Measurements from ENCODE around the gene HSPA12B. TPM values are rescaled to one million over a fixed set of nuclear protein-coding genes. Genes with fewer than 3 reads are reported as not detected.
A peak's percentile ranks its signal among the peaks of the same experiment; 100 is the strongest.

HSPA12B gene
- total and polyA plus RNA-seq, 3 donors from 2014 or later: 8.0 to 11.1 (median 10.7) TPM

DNA sequence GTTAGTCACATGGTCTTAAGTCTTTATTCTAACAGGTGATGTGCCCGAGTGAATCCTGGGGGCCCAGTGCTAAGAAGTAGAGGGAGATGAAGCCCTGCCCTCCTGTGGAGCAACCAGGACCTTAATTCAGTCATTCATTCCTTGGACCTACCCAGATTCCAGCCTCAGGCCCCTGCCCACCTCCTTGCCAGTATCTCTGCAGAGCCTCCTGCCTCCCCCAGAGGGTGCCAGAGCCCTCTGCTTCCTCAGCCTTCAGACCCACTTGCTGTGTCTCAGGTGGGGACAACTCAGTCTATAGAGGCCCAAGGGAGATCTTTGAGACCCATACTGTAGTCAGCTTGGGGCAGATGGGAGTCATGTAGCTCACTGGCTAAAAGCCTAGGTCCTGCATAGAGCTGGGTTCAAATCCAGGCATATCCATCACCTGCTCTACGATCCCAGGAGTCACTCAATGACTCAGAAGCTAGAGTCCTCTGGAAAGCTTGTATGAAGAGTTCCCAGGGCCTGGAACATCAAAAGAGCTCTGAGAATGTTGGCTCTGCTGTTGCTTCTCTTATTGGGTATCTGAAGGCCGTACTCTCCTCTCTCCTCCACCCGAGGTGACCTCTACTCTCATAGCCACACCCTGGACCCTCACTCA, 16.2 kb upstream of the HSPA12B start:
- Histone ChIP-seq H3K27me3 (no peaks in the 10 kb centered on the region), H3K4me1 (no peaks in the 10 kb centered on the region), H3K27ac (no peak overlapping the region), H3K36me3 (ENCODE audit: low read depth, missing control alignments) (no peaks in the 10 kb centered on the region), H3K9me3 (no peaks in the 10 kb centered on the region), H3K4me3 (no peak overlapping the region)
- WGBS, 2 donors: 74 to 87% methylated on average over 4 of the region's 4 CpGs
- no peak for TF ChIP-seq POLR2A (IDR thresholded peaks at IDR 0.05)
- TF ChIP-seq, protein P1, sequence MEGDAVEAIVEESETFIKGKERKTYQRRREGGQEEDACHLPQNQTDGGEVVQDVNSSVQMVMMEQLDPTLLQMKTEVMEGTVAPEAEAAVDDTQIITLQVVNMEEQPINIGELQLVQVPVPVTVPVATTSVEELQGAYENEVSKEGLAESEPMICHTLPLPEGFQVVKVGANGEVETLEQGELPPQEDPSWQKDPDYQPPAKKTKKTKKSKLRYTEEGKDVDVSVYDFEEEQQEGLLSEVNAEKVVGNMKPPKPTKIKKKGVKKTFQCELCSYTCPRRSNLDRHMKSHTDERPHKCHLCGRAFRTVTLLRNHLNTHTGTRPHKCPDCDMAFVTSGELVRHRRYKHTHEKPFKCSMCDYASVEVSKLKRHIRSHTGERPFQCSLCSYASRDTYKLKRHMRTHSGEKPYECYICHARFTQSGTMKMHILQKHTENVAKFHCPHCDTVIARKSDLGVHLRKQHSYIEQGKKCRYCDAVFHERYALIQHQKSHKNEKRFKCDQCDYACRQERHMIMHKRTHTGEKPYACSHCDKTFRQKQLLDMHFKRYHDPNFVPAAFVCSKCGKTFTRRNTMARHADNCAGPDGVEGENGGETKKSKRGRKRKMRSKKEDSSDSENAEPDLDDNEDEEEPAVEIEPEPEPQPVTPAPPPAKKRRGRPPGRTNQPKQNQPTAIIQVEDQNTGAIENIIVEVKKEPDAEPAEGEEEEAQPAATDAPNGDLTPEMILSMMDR (IDR thresholded peaks at IDR 0.05): peak in 1 of 3 experiments; percentile 60
- intact Hi-C loops (cut with DNase I; ENCODE audit: low total_unique reads): no loop called here
- DNase-seq: peak; percentile 50

DNA sequence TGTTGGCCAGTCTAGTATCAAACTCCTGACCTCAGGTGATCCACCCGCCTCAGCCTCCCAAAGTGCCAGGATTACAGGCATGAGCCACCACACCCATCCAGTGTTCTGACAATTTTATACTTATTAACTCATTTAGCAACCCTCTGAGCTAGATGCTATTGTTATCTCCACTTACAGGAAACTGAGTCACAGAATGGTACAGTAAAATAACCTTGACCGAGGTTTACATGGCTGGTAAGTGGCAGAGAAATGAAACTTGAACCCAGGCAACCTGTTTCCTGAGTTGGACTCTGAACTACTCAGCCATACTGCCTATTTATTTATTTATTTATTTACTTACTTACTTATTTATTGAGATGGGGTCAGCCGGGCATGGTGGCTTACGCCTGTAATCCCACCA, 13.4 kb upstream of the HSPA12B start:
- no peak for DNase-seq
- intact Hi-C loops (cut with DNase I; ENCODE audit: low total_unique reads): no loop called here
- no peaks in the 10 kb centered on the region for H3K4me1 ChIP-seq
- no peaks in the 10 kb centered on the region for H3K9me3 ChIP-seq
- H3K27ac ChIP-seq: no peak overlapping the region
- H3K27me3 ChIP-seq: no peaks in the 10 kb centered on the region
- no peak overlapping the region for H3K4me3 ChIP-seq
- WGBS, 2 donors: 92 to 95% methylated on average over 4 of the region's 4 CpGs
- no peaks in the 10 kb centered on the region for H3K36me3 ChIP-seq (ENCODE audit: low read depth, missing control alignments)
- TF ChIP-seq, protein P1 (IDR thresholded peaks at IDR 0.05): no peak
- TF ChIP-seq POLR2A (IDR thresholded peaks at IDR 0.05): no peak

DNA sequence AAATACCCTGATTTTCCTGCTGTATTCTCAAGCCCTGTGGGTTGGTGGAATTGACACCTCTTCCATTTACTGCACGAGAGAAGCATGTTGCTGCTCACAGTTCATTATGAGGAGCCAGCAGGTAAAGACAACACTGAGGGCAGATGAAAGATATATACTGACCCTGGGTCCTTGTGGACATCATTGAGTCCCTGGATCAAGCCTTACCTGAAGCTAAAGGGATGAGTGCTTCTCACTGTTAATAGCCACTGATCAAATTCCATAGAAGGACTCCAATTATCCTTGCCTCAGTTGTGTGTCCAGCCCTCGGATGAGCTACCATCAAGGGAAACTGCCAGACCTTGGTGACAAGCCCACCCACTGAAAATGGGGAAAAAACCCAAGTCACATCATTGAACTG, 12.4 kb upstream of the HSPA12B start:
- no peak for DNase-seq
- WGBS, 2 donors: 80 to 94% methylated on average over 2 of the region's 2 CpGs
- no peak overlapping the region for H3K4me3 ChIP-seq
- TF ChIP-seq, protein P1 (IDR thresholded peaks at IDR 0.05): no peak
- TF ChIP-seq POLR2A (IDR thresholded peaks at IDR 0.05): no peak
- no peaks in the 10 kb centered on the region for H3K4me1 ChIP-seq
- no peaks in the 10 kb centered on the region for H3K27me3 ChIP-seq
- H3K9me3 ChIP-seq: no peaks in the 10 kb centered on the region
- no peak overlapping the region for H3K27ac ChIP-seq
- intact Hi-C loops (cut with DNase I; ENCODE audit: low total_unique reads): no loop called here
- no peaks in the 10 kb centered on the region for H3K36me3 ChIP-seq (ENCODE audit: low read depth, missing control alignments)

DNA sequence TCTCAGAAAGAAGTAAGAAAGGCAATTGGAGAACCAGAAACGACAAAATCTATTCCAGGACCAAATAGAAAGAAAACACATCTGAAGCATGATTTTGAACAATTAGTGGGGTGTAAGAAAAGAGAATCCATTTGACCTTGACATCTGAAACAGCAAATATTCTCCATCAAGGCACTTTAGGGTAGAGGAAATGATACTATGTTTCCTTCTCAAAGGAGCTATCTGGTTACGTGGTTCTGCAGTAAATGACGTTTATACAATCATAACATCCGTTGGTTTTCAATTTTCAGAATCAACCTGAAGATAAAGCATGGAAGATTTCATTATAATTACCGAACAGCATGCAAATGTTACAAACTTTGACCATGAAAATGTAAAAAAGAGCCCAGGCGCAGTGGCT, 11.9 kb upstream of the HSPA12B start:
- Histone ChIP-seq H3K4me1 (no peaks in the 10 kb centered on the region), H3K36me3 (ENCODE audit: low read depth, missing control alignments) (no peaks in the 10 kb centered on the region), H3K27ac (no peak overlapping the region), H3K27me3 (no peaks in the 10 kb centered on the region), H3K9me3 (no peaks in the 10 kb centered on the region), H3K4me3 (no peak overlapping the region)
- intact Hi-C loops (cut with DNase I; ENCODE audit: low total_unique reads): no loop called here
- WGBS, 2 donors: 41 to 50% methylated on average over 6 of the region's 6 CpGs
- no peak for DNase-seq
- no peak for TF ChIP-seq POLR2A (IDR thresholded peaks at IDR 0.05)
- TF ChIP-seq, protein P1 (IDR thresholded peaks at IDR 0.05): no peak

DNA sequence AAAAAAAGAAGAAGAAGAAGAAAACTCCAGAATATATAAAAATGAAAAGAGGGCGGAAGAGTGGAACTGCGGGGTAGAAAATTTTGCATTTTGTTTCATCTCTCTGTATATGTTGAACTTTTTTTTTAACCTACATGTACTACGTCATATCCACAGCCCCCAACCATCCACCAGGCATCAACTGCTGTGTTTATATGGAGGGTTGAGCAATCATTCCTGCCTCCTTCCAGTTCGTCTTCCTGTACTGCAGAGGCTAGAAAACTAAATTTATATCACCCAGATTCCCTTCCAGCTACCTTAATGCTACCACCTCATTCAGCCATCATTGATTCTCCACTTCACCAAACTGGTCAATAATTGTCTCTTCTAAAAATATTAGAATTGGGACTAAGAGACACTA, 10.6 kb upstream of the HSPA12B start:
- H3K36me3 ChIP-seq (ENCODE audit: low read depth, missing control alignments): no peaks in the 10 kb centered on the region
- intact Hi-C loops (cut with DNase I; ENCODE audit: low total_unique reads): no loop called here
- WGBS, 2 donors: 89 to 92% methylated on average over 4 of the region's 4 CpGs
- H3K27ac ChIP-seq: no peak overlapping the region
- H3K27me3 ChIP-seq: no peaks in the 10 kb centered on the region
- no peaks in the 10 kb centered on the region for H3K4me1 ChIP-seq
- TF ChIP-seq, protein P1 (IDR thresholded peaks at IDR 0.05): no peak
- no peak for TF ChIP-seq POLR2A (IDR thresholded peaks at IDR 0.05)
- H3K9me3 ChIP-seq: no peaks in the 10 kb centered on the region
- H3K4me3 ChIP-seq: no peak overlapping the region
- DNase-seq: no peak

Data from testis (tissue), 3 donors.